Tibial nerve (tissue), 4 donors: ENCODE measurements around the gene MAP3K14. TPM values are rescaled to one million over a fixed set of nuclear protein-coding genes. Genes with fewer than 3 reads are reported as not detected.

Experiments used
- DNase-seq, 2 donors: peaks; one replicate each; pipeline ENCODE4 v3.0.0-alpha.2; 2019; ENCODE audit warnings: low spot score in 2 of 2
- H3K27ac ChIP-seq, 4 donors: fragments of 200-600 bp; sonication (generic) in 3 of 4; one replicate each; pipeline ENCODE4 v1.5.1; 2017 to 2019; ENCODE audit warnings: mild to moderate bottlenecking in 1 of 4
- H3K27me3 ChIP-seq, 2 donors: fragments of 200-600 bp; sonication (generic) in 1 of 2; one replicate each; pipeline versions ENCODE4 v1.5.1 to v1.6.0; 2017 to 2019
- H3K36me3 ChIP-seq, 3 donors: fragments of 200-600 bp; sonication (generic); one replicate each; pipeline ENCODE4 v1.5.1; 2018 to 2019
- H3K4me1 ChIP-seq, 4 donors: fragments of 200-600 bp; sonication (generic) in 3 of 4; one replicate each; pipeline ENCODE4 v1.5.1; 2017 to 2019
- H3K4me3 ChIP-seq, 4 donors: fragments of 200-600 bp; sonication (generic) in 3 of 4; one replicate each; pipeline ENCODE4 v1.5.1; 2017 to 2019; ENCODE audit warnings: mild to moderate bottlenecking in 1 of 4, moderate library complexity in 1 of 4
- H3K9me3 ChIP-seq, 4 donors: fragments of 200-600 bp; sonication (generic) in 3 of 4; one replicate each; pipeline ENCODE4 v1.5.1; 2017 to 2019
- EP300 ChIP-seq, 2 donors: sonication (generic); formaldehyde crosslinking; IDR thresholded peaks; one replicate each; pipeline ENCODE4 v1.6.1; 2017; ENCODE audit warnings: antibody characterized with exemption in 2 of 2, mild to moderate bottlenecking in 1 of 2
- POLR2A ChIP-seq, 2 donors: fragments of 450-650 bp; IDR thresholded peaks; one replicate each; pipeline ENCODE4 v1.6.1; 2017; ENCODE audit warnings: antibody characterized with exemption in 2 of 2, mild to moderate bottlenecking in 2 of 2, moderate library complexity in 2 of 2
- WGBS, 2 donors: methylation state at CpG; one replicate each; pipeline ENCODE4 v1.1.5; 2018; 5-methylcytosine and 5-hydroxymethylcytosine counted together
- total RNA-seq, 4 donors: library from RNA; depleted of rRNA; stranded (reverse); fragments of >200 nt; gene quantifications; one replicate each; pipeline ENCODE4 v1.1.0, GENCODE V29; 2016
- TF ChIP-seq, protein P1 (sequence below), 5 experiments: fragments of 200-600 bp in 3 of 5; fragments of 450-650 bp in 2 of 5; sonication (generic) in 3 of 5; IDR thresholded peaks; one replicate each; pipeline ENCODE4 v1.5.1; 2016 to 2019; ENCODE audit warnings: antibody characterized with exemption in 5 of 5, mild to moderate bottlenecking in 3 of 5, moderate library complexity in 2 of 5

Gene MAP3K14
- total RNA-seq, 4 donors from 2014 or later, result 9.6 to 15.6 (median 13.3) TPM

- 71 to 74% methylated on average over 4 of the region's 4 CpGs for WGBS, 2 donors
- no peak for DNase-seq
- H3K27me3 ChIP-seq, result no peaks in the 10 kb centered on the region
Observed at GRCh38 chr17:45325810-45326209, 9.0 kb upstream of the MAP3K14 start.

DNA sequence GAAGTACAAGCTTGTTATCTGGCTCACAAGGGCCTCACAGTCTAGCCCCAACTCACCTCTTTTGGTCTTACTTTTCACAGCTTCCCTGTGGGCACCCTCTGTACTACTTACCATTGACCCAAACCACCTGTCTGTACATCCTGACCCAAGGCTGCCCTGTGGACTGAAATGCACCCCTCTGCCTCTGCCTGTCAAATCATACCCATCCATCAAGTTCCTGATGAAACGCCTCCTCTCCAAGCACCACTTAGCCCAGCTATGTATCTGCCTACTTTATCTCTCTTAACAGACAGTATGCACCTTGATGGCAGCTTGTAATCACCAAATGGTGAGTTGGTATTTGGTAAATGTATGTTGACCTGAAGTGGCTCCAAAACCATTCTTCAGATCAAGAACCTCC, 7.5 kb upstream of the MAP3K14 start:
- no peak for DNase-seq
- WGBS, 2 donors, result 91 to 100% methylated on average over 1 of the region's 1 CpG

More at GRCh38 chr17:45325810-45326209, 9.0 kb upstream of the MAP3K14 start:
- no peak overlapping the region for H3K27ac ChIP-seq
- peaks cover 0 to 9% (median 7%) of the 10 kb centered on the region in 4 donors for H3K4me1 ChIP-seq
- H3K4me3 ChIP-seq, result no peak overlapping the region
- H3K36me3 ChIP-seq, result no peaks in the 10 kb centered on the region
- TF ChIP-seq EP300 (IDR thresholded peaks at IDR 0.05) (no peak), POLR2A (IDR thresholded peaks at IDR 0.05) (no peak)
- TF ChIP-seq, protein P1, sequence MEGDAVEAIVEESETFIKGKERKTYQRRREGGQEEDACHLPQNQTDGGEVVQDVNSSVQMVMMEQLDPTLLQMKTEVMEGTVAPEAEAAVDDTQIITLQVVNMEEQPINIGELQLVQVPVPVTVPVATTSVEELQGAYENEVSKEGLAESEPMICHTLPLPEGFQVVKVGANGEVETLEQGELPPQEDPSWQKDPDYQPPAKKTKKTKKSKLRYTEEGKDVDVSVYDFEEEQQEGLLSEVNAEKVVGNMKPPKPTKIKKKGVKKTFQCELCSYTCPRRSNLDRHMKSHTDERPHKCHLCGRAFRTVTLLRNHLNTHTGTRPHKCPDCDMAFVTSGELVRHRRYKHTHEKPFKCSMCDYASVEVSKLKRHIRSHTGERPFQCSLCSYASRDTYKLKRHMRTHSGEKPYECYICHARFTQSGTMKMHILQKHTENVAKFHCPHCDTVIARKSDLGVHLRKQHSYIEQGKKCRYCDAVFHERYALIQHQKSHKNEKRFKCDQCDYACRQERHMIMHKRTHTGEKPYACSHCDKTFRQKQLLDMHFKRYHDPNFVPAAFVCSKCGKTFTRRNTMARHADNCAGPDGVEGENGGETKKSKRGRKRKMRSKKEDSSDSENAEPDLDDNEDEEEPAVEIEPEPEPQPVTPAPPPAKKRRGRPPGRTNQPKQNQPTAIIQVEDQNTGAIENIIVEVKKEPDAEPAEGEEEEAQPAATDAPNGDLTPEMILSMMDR (IDR thresholded peaks at IDR 0.05), result no peak
- H3K9me3 ChIP-seq, result no peaks in the 10 kb centered on the region

DNA sequence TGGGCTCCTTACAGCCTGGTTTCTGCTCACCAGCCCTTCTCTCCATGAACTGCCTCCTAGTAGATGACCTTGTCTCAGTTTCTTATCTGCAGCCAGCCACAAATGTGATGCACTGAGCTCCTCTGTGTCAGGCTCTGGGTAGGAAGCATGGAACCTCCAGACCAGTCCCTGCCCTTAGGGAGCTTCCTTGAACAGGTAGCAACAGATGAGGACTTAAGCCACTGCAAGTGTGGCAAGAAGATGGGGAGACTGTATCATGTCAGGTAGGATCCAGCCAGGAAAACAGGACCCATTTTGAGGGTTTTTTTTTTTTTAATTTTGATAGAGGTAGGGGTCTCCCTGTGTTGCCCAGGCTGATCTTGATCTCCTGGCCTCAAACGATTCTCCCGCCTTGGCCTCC, 5.3 kb upstream of the MAP3K14 start:
- TF ChIP-seq, protein P1 (IDR thresholded peaks at IDR 0.05), result no peak
- TF ChIP-seq POLR2A (IDR thresholded peaks at IDR 0.05) (no peak), EP300 (IDR thresholded peaks at IDR 0.05) (no peak)
- Histone ChIP-seq H3K4me3 (no peak overlapping the region), H3K9me3 (no peaks in the 10 kb centered on the region), H3K27me3 (no peaks in the 10 kb centered on the region), H3K4me1 (peaks cover 0 to 33% (median 15%) of the 10 kb centered on the region in 4 donors), H3K36me3 (no peaks in the 10 kb centered on the region), H3K27ac (no peak overlapping the region)
- DNase-seq, result no peak
- WGBS, 2 donors, result 96 to 100% methylated on average over 2 of the region's 2 CpGs

More for the DNA sequence above, 7.5 kb upstream of the MAP3K14 start:
- TF ChIP-seq, protein P1 (IDR thresholded peaks at IDR 0.05), result no peak
- TF ChIP-seq POLR2A (IDR thresholded peaks at IDR 0.05) (no peak), EP300 (IDR thresholded peaks at IDR 0.05) (no peak)
- no peaks in the 10 kb centered on the region for H3K27me3 ChIP-seq
- H3K27ac ChIP-seq, result no peak overlapping the region
- no peaks in the 10 kb centered on the region for H3K9me3 ChIP-seq
- H3K4me1 ChIP-seq, result peaks cover 0 to 20% (median 12%) of the 10 kb centered on the region in 4 donors
- no peak overlapping the region for H3K4me3 ChIP-seq
- H3K36me3 ChIP-seq, result no peaks in the 10 kb centered on the region

GRCh38 chr17:45320931-45321461, 4.2 kb upstream of the MAP3K14 start:
- peaks cover 0 to 34% (median 16%) of the 10 kb centered on the region in 4 donors for H3K4me1 ChIP-seq
- H3K36me3 ChIP-seq, result no peaks in the 10 kb centered on the region
- TF ChIP-seq, protein P1 (IDR thresholded peaks at IDR 0.05), result no peak
- TF ChIP-seq POLR2A (IDR thresholded peaks at IDR 0.05) (no peak), EP300 (IDR thresholded peaks at IDR 0.05) (peak in 1 of 2 donors; percentile 45)
- H3K4me3 ChIP-seq, result no peak overlapping the region
- DNase-seq, result peak in 1 of 2 donors; percentile 47
- 0 to 20% methylated on average over 1 of the region's 1 CpG for WGBS, 2 donors
- H3K9me3 ChIP-seq, result no peaks in the 10 kb centered on the region
- peak overlapping the region in 3 of 4 donors; percentile 14 to 70 (median 40) for H3K27ac ChIP-seq
- H3K27me3 ChIP-seq, result no peaks in the 10 kb centered on the region

- peak overlapping the region in 1 of 4 donors; percentile 70 for H3K27ac ChIP-seq
- H3K27me3 ChIP-seq, result no peaks in the 10 kb centered on the region
- TF ChIP-seq EP300 (IDR thresholded peaks at IDR 0.05) (no peak), POLR2A (IDR thresholded peaks at IDR 0.05) (no peak)
- TF ChIP-seq, protein P1 (IDR thresholded peaks at IDR 0.05), result no peak
- peaks cover 0 to 40% (median 19%) of the 10 kb centered on the region in 4 donors for H3K4me1 ChIP-seq
- no peak for DNase-seq
- 82 to 84% methylated on average over 5 of the region's 5 CpGs for WGBS, 2 donors
- no peak overlapping the region for H3K4me3 ChIP-seq
- H3K36me3 ChIP-seq, result no peaks in the 10 kb centered on the region
- no peaks in the 10 kb centered on the region for H3K9me3 ChIP-seq
Observed at GRCh38 chr17:45320349-45320930, 3.6 kb upstream of the MAP3K14 start.
